T-helper 17 cell (primary cell): ENCODE measurements around the gene RAPGEF1. TPM values are rescaled to one million over a fixed set of nuclear protein-coding genes. Genes with fewer than 3 reads are reported as not detected.

ENCODE experiments used
- ATAC-seq: fragments of 150-1000 bp; cut with Tn5 transposase; 2 replicates; pipeline ENCODE4 v1.10.0; 2021; ENCODE audit warnings: mild to moderate bottlenecking, moderate library complexity
- DNase-seq, 3 donors: peaks; one replicate each; pipeline versions ENCODE4 v3.0.0 to v3.0.0-alpha.2; 2020 to 2021
- H3K9me3 ChIP-seq: one replicate; pipeline ENCODE4 v1.7.0; 2013; ENCODE audit warnings: low read length, mild to moderate bottlenecking; ENCODE audit not compliant: control insufficient read depth, poor library complexity, severe bottlenecking
- H3K27ac Mint-ChIP-seq: one replicate; pipeline ENCODE4 v1.8.0; 2022; ENCODE audit warnings: mild to moderate bottlenecking, moderate library complexity, mixed read lengths
- H3K27me3 Mint-ChIP-seq: one replicate; pipeline ENCODE4 v1.8.0; 2022; ENCODE audit warnings: mixed read lengths
- H3K36me3 Mint-ChIP-seq: one replicate; pipeline ENCODE4 v1.8.0; 2022; ENCODE audit warnings: low read depth, mixed read lengths
- H3K4me1 Mint-ChIP-seq: one replicate; pipeline ENCODE4 v1.8.0; 2022; ENCODE audit warnings: mild to moderate bottlenecking, mixed read lengths
- H3K4me3 Mint-ChIP-seq: one replicate; pipeline ENCODE4 v1.8.0; 2022; ENCODE audit warnings: mild to moderate bottlenecking, moderate library complexity, mixed read lengths
- total RNA-seq, 4 donors: library from RNA in 2 of 4; stranded (reverse) in 2 of 4; gene quantifications; one replicate each; pipeline ENCODE4 v1.2.3 and lab custom pipeline; 2022 to 2026

RAPGEF1 gene
- total RNA-seq, 2 donors from 2014 or later: 176 to 209 TPM

DNA sequence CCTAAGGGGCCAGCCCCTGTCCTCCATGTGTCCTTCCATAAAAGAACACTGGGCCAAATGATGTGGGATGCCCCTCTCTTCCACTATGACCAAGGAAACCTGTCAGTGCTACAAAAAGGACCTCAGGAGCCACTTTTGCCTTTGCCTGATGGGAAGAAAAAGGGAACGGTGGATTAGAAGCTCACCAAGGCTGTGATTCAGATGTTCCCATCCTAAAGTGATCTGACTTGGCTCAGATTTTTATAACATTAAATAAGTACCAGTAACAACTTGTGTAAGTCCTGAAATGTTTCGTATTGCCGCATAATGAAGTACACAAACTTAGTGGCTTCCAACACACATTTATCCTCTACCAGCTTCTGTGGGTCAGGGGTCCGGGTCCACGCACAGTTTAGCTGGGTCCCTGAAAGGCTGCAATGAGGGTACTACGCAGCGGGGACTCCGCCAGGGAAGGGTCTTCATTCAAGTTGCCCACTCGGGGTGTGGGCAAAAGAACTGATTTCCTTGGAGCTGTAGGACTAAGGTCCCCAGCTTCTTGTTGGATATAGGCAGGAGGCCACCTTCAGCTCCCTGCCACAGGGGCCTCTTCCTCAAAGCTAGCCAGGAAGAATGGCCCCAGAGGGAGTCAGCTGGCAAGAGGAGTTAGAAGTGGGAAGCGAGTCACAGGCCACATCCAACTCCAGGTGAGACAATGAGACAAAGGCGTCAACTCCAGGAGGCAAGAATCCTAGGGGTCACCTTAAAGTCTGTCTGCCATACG, 60.4 kb downstream of the RAPGEF1 start:
- DNase-seq: no peak
- no peaks in the 10 kb centered on the region for H3K27me3 Mint-ChIP-seq
- peaks cover 78% of the 10 kb centered on the region for H3K4me1 Mint-ChIP-seq
- no peak for ATAC-seq
- H3K4me3 Mint-ChIP-seq: peak overlapping the region; percentile 53
- peak overlapping the region; percentile 100 for H3K27ac Mint-ChIP-seq
- no peaks in the 10 kb centered on the region for H3K9me3 ChIP-seq
- no peaks in the 10 kb centered on the region for H3K36me3 Mint-ChIP-seq

DNA sequence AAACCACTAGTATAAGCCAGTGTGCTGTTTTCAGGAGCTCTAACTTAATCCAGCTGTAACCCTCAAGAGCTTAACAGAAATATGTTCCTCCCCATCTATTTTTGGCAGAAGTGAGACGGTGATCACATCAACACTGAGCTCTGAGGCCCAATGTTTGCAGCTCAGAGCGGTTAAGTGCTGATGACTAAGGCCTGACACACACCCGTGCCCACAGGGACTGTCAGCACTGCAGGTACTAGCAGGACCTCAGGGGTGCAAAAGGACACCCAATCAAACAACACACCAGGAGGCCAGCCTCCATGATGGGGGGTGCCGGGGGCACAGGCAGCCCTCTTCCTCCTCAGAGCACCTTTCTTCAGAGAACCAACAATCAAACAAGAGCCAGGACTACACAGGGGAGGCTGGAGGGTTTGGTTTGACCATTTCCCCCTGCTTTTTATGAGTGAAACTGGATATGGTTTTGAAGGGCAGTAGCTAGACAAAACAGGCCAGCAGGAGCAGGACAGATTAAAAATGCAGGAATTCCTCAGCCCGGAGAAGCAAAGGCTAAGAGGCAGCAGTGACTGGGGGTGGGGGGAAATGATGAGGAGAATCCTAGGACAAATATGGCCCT, 61.3 kb downstream of the RAPGEF1 start:
- Mint-ChIP-seq H3K4me3 (peak overlapping the region; percentile 76), H3K36me3 (no peaks in the 10 kb centered on the region), H3K27ac (peak overlapping the region; percentile 100), H3K4me1 (peaks cover 76% of the 10 kb centered on the region), H3K27me3 (no peaks in the 10 kb centered on the region)
- no peaks in the 10 kb centered on the region for H3K9me3 ChIP-seq
- ATAC-seq (peak; percentile 85), DNase-seq (peak in 2 of 3 donors; percentile 55 to 63)

DNA sequence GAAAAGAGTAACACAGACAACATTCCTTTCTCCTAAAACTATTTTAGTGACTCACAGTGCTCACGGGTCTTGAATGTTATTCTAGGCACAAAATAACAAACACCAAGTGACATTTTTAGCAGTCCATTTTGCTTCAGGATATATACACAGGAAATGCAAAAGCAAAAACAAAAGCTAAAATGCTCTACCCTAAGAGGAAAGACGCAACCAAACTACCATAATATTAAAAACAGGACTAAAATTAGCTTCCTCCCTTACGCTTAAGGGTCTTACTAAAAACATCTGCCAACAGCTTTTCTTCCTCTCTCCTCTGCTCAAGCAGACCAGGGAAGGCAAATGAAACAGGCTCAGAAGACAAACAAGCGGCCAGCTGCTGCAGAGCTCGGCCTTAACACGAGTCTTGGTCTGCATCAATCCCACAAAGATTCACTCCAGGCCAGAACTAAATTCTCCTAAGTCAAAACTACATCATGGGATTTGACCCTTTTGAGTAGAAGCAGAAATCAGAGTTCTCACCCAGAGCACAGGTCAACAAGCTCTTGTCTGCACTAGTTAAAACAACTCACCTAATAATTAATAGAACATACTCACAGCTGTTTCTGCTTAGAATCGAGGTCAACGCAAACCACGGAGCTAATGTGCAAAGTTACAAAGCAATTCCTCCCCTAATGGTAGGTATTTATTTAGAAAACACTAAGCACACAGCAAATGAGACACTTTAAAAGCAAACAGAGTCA, 62.3 kb downstream of the RAPGEF1 start:
- Mint-ChIP-seq H3K4me1 (peaks cover 77% of the 10 kb centered on the region), H3K27me3 (no peaks in the 10 kb centered on the region), H3K36me3 (no peaks in the 10 kb centered on the region), H3K4me3 (peak overlapping the region; percentile 92), H3K27ac (peak overlapping the region; percentile 100)
- DNase-seq: no peak
- H3K9me3 ChIP-seq: no peaks in the 10 kb centered on the region
- ATAC-seq: peak; percentile 15

DNA sequence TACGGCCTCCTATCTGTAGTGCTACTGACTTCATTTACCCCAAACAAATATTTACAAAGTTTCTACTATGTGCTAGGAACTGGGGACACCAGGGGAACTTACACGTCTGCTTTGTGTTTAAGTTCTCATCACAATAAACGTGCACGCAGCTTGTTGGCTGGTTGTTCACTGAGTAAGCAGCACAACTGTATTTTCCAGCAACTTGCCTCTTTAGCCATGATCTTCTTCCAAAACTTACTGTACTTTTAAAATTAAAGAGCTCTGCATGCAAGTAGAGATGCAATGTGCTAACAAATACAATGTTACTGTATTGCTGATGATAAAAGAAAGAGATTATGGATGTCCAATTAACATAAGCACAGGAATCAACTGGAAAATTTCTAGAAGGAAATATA, 62.8 kb downstream of the RAPGEF1 start:
- no peaks in the 10 kb centered on the region for H3K27me3 Mint-ChIP-seq
- ATAC-seq (no peak), DNase-seq (no peak)
- H3K4me3 Mint-ChIP-seq: peak overlapping the region; percentile 92
- peak overlapping the region; percentile 100 for H3K27ac Mint-ChIP-seq
- H3K36me3 Mint-ChIP-seq: no peaks in the 10 kb centered on the region
- H3K9me3 ChIP-seq: no peaks in the 10 kb centered on the region
- peaks cover 76% of the 10 kb centered on the region for H3K4me1 Mint-ChIP-seq

DNA sequence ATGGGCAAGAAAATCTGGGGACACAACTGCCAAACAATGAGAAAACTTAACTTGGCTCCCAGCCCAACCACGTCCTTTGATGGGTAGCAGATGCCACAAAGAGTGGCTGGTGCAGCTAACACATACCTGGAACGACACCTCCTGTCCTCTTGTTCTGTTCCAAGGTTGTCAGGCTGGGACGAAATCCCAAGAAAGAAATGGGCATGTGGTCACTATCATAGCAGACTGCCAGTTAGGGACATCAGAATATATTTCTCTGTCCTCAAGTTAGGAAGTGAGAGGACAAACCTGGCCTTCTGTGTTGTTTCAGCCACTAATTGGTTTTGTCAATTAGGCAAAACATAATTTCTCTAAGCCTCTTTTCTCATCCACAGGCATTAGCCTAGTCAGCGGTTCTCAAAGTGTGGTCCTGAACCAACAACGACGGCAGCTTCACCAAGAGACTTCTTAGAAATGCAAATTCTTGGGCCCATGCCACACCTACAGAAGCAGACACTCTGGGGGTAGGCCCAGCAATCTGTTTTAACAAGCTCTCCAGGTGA, 63.4 kb downstream of the RAPGEF1 start:
- ATAC-seq (peak; percentile 59), DNase-seq (peak in 2 of 3 donors; percentile 41 to 53)
- Mint-ChIP-seq H3K4me3 (peak overlapping the region; percentile 92), H3K36me3 (no peaks in the 10 kb centered on the region), H3K27ac (peak overlapping the region; percentile 100), H3K4me1 (peaks cover 76% of the 10 kb centered on the region), H3K27me3 (no peaks in the 10 kb centered on the region)
- no peaks in the 10 kb centered on the region for H3K9me3 ChIP-seq

DNA sequence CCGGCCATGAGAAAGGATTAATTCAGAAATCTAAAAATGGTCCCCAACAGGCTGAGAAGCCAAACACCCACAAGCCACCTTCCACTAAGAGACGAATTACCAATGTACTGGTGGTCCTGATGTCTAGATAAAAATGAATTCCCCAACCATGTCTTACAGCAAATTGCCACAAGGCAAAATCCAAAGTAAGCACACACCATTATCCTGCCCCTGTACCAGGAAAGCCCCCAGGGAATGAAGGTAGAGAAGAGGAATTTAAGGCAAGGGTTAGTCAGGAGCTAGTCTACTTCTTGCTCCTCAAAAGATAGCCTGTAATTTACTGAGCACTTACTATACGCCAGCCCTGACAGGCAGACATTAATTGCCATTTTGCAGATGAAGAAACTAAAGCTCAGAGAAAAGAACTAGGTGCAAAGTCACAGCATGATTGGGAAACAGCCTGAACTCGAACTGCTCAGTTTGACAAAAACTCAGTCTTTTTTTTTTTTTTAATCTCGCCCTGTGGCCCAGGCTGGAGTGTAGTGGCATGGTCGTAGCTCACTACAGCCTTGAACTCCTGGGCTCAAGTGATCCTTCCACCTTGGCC, 64.3 kb downstream of the RAPGEF1 start:
- no peaks in the 10 kb centered on the region for H3K27me3 Mint-ChIP-seq
- no peak for ATAC-seq
- H3K4me1 Mint-ChIP-seq: peaks cover 77% of the 10 kb centered on the region
- no peak for DNase-seq
- no peaks in the 10 kb centered on the region for H3K36me3 Mint-ChIP-seq
- H3K9me3 ChIP-seq: no peaks in the 10 kb centered on the region
- peak overlapping the region; percentile 92 for H3K4me3 Mint-ChIP-seq
- H3K27ac Mint-ChIP-seq: peak overlapping the region; percentile 100

DNA sequence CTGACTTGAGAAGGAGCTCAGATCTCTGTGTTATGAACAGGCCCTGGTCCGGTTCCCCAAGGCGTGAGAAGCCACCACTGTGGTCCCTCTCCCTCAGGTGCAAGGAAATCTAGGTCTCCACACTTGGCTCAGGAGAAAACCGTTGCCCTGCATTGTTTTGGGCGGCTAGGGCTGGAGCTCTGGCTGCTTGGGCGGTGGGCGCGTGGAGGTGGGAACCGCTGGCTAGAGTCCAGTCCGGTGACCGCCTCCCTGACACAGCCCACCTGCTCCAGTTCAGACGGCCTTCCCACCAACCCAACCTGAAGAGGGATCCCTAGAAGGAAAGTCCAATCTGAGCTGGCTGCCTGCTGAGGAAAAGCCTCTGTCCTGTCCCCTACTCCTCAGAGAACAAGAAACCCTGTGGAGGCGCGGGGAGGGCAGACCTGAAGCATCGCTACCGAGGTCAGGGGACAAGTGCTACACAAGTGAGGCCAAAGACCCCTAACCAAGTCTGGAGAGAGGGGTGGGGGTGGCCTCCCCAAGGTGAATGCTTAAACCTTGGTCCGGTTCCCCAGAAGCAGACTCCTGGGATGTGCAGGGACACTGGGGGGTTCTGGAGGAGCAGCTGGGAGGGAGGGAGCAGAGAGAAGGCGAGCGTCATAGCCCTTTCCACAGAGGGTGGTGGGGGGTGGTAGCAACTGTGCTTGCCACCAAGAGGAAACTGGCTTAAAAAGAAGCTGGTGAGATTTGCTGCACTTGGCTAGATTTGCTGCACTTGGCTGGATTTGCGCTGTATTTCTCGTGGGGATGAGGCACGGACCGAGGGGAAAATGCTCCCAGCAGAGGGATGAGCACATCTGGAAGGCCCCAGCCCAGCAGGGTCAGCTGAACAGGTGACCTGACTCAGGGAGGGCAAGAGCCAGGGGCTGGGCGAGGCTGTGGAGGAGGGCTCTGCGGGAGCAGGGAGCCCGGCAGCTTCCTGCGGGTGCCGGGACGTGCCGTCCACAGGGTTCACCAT, 65.2 kb downstream of the RAPGEF1 start:
- no peak for DNase-seq
- no peaks in the 10 kb centered on the region for H3K27me3 Mint-ChIP-seq
- H3K4me3 Mint-ChIP-seq: peak overlapping the region; percentile 92

DNA sequence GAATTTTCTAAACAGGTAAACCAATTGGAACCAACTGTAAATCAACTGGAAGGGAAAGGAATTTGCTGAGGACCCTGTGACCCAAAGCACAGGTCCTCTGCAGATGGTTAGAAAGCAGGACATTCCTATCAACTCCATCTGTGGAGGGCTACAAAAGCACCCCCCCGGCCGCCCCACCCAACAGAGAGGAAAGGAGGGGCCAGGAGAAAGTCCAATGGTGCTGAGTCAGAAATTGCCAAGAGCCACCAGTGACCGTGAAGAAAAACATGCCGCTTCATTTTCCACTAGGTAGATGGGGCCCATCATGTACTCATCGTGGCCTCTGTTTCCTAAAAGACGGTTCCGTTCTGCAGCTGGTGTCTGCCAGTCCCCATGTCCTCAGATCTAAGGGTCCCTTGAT, 66.3 kb downstream of the RAPGEF1 start:
- Mint-ChIP-seq H3K36me3 (no peaks in the 10 kb centered on the region), H3K4me1 (peaks cover 80% of the 10 kb centered on the region), H3K27me3 (no peaks in the 10 kb centered on the region), H3K27ac (peak overlapping the region; percentile 100), H3K4me3 (peak overlapping the region; percentile 92)
- ATAC-seq: no peak
- no peak for DNase-seq
- no peaks in the 10 kb centered on the region for H3K9me3 ChIP-seq

More for the DNA sequence above, 65.2 kb downstream of the RAPGEF1 start:
- Mint-ChIP-seq H3K27ac (peak overlapping the region; percentile 100), H3K4me1 (peaks cover 79% of the 10 kb centered on the region), H3K36me3 (no peaks in the 10 kb centered on the region)
- ATAC-seq: peak; percentile 17
- H3K9me3 ChIP-seq: no peaks in the 10 kb centered on the region

DNA sequence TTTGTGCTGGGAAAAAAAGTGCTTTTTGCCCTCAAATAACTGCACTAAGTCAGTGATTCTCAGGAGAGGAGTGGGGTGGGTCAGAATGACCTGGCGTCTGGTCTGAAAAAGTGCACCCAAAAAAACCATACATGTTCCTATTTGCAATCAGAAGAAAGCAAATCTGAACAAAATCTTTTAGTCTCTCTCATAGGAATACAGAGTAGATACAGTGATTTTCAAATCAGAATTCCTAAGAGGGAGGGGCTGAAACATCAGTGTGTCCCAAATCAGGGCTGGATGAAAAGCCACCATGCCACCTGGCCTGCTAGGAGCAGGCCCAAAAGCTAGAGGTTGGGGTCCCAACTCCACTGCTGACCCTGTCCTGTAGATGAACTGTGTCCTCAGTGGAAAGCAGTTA, 66.8 kb downstream of the RAPGEF1 start:
- no peak for ATAC-seq
- H3K36me3 Mint-ChIP-seq: no peaks in the 10 kb centered on the region
- no peaks in the 10 kb centered on the region for H3K27me3 Mint-ChIP-seq
- no peak for DNase-seq
- peaks cover 80% of the 10 kb centered on the region for H3K4me1 Mint-ChIP-seq
- no peaks in the 10 kb centered on the region for H3K9me3 ChIP-seq
- H3K4me3 Mint-ChIP-seq: peak overlapping the region; percentile 73
- H3K27ac Mint-ChIP-seq: peak overlapping the region; percentile 100

- H3K9me3 ChIP-seq: no peaks in the 10 kb centered on the region
- H3K27me3 Mint-ChIP-seq: no peaks in the 10 kb centered on the region
- ATAC-seq (no peak), DNase-seq (no peak)
- H3K27ac Mint-ChIP-seq: peak overlapping the region; percentile 100
- no peaks in the 10 kb centered on the region for H3K36me3 Mint-ChIP-seq
- peaks cover 80% of the 10 kb centered on the region for H3K4me1 Mint-ChIP-seq
- H3K4me3 Mint-ChIP-seq: peak overlapping the region; percentile 73
These were observed 67.4 kb downstream of the RAPGEF1 start for GRCh38 chr9:131672451-131672850.

DNA sequence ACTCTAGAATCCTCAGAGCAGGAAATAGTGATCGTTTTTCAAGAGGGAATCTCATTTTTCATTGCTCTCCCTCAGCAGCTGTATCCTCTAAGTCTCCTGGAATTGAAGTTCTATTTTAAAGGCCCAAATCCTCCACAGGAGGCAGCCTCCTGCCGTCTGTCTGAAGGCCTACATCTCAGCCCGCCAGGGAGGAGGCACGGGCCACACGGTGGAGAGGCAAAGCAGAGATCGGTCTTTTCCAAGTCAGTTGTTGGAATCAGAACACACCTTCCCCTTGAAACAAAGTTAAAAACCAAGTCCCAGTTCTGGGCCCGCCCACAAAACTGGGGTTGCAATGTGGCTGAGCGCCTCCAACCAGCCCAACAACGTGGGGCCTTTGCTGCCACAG, 68.7 kb downstream of the RAPGEF1 start:
- H3K27me3 Mint-ChIP-seq: no peaks in the 10 kb centered on the region
- ATAC-seq (no peak), DNase-seq (no peak)
- H3K9me3 ChIP-seq: no peaks in the 10 kb centered on the region
- H3K4me1 Mint-ChIP-seq: peaks cover 75% of the 10 kb centered on the region
- peak overlapping the region; percentile 100 for H3K27ac Mint-ChIP-seq
- peak overlapping the region; percentile 87 for H3K4me3 Mint-ChIP-seq
- H3K36me3 Mint-ChIP-seq: no peaks in the 10 kb centered on the region
